Measurements from ENCODE around the gene ADGRB3. TPM values are rescaled to one million over a fixed set of nuclear protein-coding genes. Genes with fewer than 3 reads are reported as not detected.

Gene ADGRB3
- total and polyA plus RNA-seq, 10 of the 15 experiments (the other 5 are each of a cell fraction or from before 2014, with no cell fraction given), result 0.03 to 0.06 TPM; not detected in 8

DNA sequence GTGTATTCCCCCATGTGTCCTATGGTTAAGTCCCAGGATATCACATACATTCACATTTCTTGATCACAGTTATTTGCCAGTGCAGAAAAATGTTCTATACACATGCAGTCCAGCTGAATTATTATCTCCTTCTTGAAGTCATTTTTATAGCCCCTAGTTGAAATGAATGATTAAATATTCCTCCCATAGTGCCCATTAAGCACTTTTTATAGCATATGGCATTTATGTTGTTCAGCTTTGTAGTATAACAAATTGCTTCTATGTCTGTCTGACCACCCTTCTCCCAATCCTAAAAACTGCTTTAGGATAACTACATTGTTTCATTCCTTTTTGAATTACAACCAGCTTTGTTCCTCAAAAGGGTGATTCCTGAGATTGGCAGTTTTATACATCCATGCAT lies 123.5 kb downstream of the ADGRB3 start (continued):
- TF ChIP-seq NR2F1 (conservative IDR thresholded peaks at IDR 0.05) (no peak), SIN3A (IDR thresholded peaks at IDR 0.05; ENCODE audit: low read depth, low read length) (no peak), SUPT20H (IDR thresholded peaks at IDR 0.05; ENCODE audit: borderline replicate concordance, control insufficient read depth, low read depth, low read length) (no peak)
- TF ChIP-seq, protein P1, sequence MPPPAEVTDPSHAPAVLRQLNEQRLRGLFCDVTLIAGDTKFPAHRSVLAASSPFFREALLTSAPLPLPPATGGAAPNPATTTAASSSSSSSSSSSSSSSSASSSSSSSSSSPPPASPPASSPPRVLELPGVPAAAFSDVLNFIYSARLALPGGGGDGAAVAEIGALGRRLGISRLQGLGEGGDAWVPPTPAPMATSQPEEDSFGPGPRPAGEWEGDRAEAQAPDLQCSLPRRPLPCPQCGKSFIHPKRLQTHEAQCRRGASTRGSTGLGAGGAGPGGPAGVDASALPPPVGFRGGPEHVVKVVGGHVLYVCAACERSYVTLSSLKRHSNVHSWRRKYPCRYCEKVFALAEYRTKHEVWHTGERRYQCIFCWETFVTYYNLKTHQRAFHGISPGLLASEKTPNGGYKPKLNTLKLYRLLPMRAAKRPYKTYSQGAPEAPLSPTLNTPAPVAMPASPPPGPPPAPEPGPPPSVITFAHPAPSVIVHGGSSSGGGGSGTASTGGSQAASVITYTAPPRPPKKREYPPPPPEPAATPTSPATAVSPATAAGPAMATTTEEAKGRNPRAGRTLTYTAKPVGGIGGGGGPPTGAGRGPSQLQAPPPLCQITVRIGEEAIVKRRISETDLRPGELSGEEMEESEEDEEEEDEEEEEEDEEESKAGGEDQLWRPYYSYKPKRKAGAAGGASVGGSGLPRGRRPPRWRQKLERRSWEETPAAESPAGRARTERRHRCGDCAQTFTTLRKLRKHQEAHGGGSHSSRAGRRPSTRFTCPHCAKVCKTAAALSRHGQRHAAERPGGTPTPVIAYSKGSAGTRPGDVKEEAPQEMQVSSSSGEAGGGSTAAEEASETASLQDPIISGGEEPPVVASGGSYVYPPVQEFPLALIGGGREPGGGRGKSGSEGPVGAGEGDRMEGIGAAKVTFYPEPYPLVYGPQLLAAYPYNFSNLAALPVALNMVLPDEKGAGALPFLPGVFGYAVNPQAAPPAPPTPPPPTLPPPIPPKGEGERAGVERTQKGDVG (CRISPR knock-in tag; IDR thresholded peaks at IDR 0.05), result no peak

GRCh38 chr6:68760485-68760884 lies 125.4 kb downstream of the ADGRB3 start:
- Histone ChIP-seq H3K4me2 (ENCODE audit: control insufficient read depth, insufficient read depth) (no peak overlapping the region), H3K9ac (ENCODE audit: control insufficient read depth, insufficient read depth, low read length) (no peak overlapping the region), H3K27ac (ENCODE audit: control insufficient read depth, insufficient read depth) (no peak overlapping the region), H3K79me2 (ENCODE audit: control insufficient read depth, insufficient read depth, low read length) (no peaks in the 10 kb centered on the region), H3K36me3 (ENCODE audit: control insufficient read depth in 2 of 2, insufficient read depth in 2 of 2, low read length in 1 of 2) (no peaks in the 10 kb centered on the region), H3K4me1 (ENCODE audit: control insufficient read depth, insufficient read depth, low read length) (no peaks in the 10 kb centered on the region), H3K9me3 (replicated peaks; ENCODE audit: control insufficient read depth, insufficient read depth, low read length) (no peaks in the 10 kb centered on the region), H3K27me3 (replicated peaks in 1 of 2; ENCODE audit: control insufficient read depth in 2 of 2, insufficient read depth in 2 of 2, low read length in 1 of 2) (no peaks in the 10 kb centered on the region), H3K4me3 (no peak overlapping the region), H4K20me1 (ENCODE audit: control insufficient read depth, insufficient read depth) (no peaks in the 10 kb centered on the region), H2AFZ (ENCODE audit: control insufficient read depth, low read depth, low read length) (no peak overlapping the region)
- SMC1A ChIA-PET (ENCODE audit: uncharacterized antibody, unreplicated experiment), result interaction anchor here (0.7 kb wide), 1 partner anchor 10 kb away, joined by 3 read pairs; no protein-coding TSS in a partner anchor
- WGBS (ENCODE audit: insufficient coverage, insufficient replicate concordance, low lambda C conversion rate, missing lambda C conversion rate), result 0% methylated on average over 2 of the region's 2 CpGs
- RAD21 ChIA-PET (ENCODE audit: unreplicated experiment), result interaction anchor here (1.2 kb wide), 1 partner anchor 120 kb away, joined by 3 read pairs; no protein-coding TSS in a partner anchor
- DNase-seq (ENCODE audit: low read depth, low spot score) (no peak), FAIRE-seq (no peak), ATAC-seq (no peak)
- POLR2A ChIA-PET, result no interaction called here
- intact Hi-C loops (cut with micrococcal nuclease; ENCODE audit: unreplicated experiment) (no loop called here), in situ Hi-C loops (cut with MboI) (no loop called here)
- CTCF ChIA-PET, result no interaction called here
- no TSS peak for BruUV-seq (replicated peaks)
- TF ChIP-seq ZBED1 (IDR thresholded peaks at IDR 0.05; ENCODE audit: borderline replicate concordance), result no peak
- no peak for TF ChIP-seq MTA2 (IDR thresholded peaks at IDR 0.05; ENCODE audit: low read depth)
- TF ChIP-seq POU2F2 (IDR thresholded peaks at IDR 0.05; ENCODE audit: borderline replicate concordance, low read depth, low read length), result no peak
- TF ChIP-seq, protein P2, sequence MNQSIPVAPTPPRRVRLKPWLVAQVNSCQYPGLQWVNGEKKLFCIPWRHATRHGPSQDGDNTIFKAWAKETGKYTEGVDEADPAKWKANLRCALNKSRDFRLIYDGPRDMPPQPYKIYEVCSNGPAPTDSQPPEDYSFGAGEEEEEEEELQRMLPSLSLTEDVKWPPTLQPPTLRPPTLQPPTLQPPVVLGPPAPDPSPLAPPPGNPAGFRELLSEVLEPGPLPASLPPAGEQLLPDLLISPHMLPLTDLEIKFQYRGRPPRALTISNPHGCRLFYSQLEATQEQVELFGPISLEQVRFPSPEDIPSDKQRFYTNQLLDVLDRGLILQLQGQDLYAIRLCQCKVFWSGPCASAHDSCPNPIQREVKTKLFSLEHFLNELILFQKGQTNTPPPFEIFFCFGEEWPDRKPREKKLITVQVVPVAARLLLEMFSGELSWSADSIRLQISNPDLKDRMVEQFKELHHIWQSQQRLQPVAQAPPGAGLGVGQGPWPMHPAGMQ (IDR thresholded peaks at IDR 0.05; ENCODE audit: borderline replicate concordance), result no peak
- no peak for TF ChIP-seq SRF (IDR thresholded peaks at IDR 0.05; ENCODE audit: low read depth in 2 of 2, low read length in 2 of 2)
- TF ChIP-seq YY1 (IDR thresholded peaks at IDR 0.05; ENCODE audit: low read depth, low read length), result no peak
- TF ChIP-seq CBX5 (IDR thresholded peaks at IDR 0.05; ENCODE audit: low read depth), result no peak
- no peak for TF ChIP-seq ZBTB40 (IDR thresholded peaks at IDR 0.05; ENCODE audit: borderline replicate concordance)
- no peak for TF ChIP-seq EGR1 (IDR thresholded peaks at IDR 0.05; ENCODE audit: borderline replicate concordance in 1 of 2, low read depth in 2 of 2, low read length in 2 of 2)
- no peak for TF ChIP-seq ASH2L (IDR thresholded peaks at IDR 0.05; ENCODE audit: borderline replicate concordance, low read depth)
- TF ChIP-seq TARDBP (IDR thresholded peaks at IDR 0.05; ENCODE audit: borderline replicate concordance), result no peak
- no peak for TF ChIP-seq SREBF1 (IDR thresholded peaks at IDR 0.05; ENCODE audit: low read length)
